Endothelial cell of umbilical vein (primary cell): ENCODE data around the gene ATP10A.

Experiments
- EZH2 ChIP-seq: IDR thresholded peaks from 2 replicates; pipeline ENCODE4 v1.6.1; 2012; ENCODE audit warnings: borderline replicate concordance, low read depth, mild to moderate bottlenecking, moderate library complexity, low read length, inconsistent platforms; ENCODE audit not compliant: severe bottlenecking
- MYC ChIP-seq: IDR thresholded peaks from one replicate; pipeline ENCODE4 v1.6.1; 2011; ENCODE audit warnings: mild to moderate bottlenecking, low read depth, low read length
- TF ChIP-seq, protein P1 (sequence below), 2 donors: IDR thresholded peaks; 1 replicate in 1 of 2; 2 replicates in 1 of 2; pipeline ENCODE4 v1.5.1; 2011; ENCODE audit warnings: low read length in 2 of 2, mild to moderate bottlenecking in 2 of 2, moderate library complexity in 2 of 2, control low read depth in 1 of 2, inconsistent platforms in 1 of 2, low read depth in 1 of 2; ENCODE audit not compliant: insufficient read depth in 1 of 2; ENCODE audit errors: extremely low read depth in 1 of 2

DNA sequence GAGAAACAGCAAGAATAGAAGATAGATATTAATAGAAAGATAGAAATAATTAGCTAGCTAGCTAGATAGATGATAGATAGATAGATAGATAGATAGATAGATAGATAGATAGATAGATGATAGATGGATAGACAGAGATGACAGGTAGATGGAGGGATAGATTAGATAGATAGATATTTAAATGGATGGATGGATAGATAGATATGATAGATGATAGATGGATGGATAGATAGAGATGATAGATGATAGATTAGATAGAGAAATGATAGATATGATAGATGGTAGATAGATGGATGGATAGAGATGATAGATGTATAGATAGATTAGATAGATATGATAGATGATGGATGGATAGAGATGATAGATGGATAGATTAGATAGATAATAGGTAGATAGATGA is 8.3 kb upstream of the ATP10A start:
- TF ChIP-seq, protein P1, sequence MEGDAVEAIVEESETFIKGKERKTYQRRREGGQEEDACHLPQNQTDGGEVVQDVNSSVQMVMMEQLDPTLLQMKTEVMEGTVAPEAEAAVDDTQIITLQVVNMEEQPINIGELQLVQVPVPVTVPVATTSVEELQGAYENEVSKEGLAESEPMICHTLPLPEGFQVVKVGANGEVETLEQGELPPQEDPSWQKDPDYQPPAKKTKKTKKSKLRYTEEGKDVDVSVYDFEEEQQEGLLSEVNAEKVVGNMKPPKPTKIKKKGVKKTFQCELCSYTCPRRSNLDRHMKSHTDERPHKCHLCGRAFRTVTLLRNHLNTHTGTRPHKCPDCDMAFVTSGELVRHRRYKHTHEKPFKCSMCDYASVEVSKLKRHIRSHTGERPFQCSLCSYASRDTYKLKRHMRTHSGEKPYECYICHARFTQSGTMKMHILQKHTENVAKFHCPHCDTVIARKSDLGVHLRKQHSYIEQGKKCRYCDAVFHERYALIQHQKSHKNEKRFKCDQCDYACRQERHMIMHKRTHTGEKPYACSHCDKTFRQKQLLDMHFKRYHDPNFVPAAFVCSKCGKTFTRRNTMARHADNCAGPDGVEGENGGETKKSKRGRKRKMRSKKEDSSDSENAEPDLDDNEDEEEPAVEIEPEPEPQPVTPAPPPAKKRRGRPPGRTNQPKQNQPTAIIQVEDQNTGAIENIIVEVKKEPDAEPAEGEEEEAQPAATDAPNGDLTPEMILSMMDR (IDR thresholded peaks at IDR 0.05; ENCODE audit: extremely low read depth in 1 of 2, insufficient read depth in 1 of 2, low read depth in 1 of 2, low read length in 2 of 2), result no peak
- no peak for TF ChIP-seq MYC
- no peak for TF ChIP-seq EZH2
